Astrocyte (in vitro differentiated cells and primary cell): Measurements from ENCODE around the gene CARS2. TPM values are rescaled to one million over a fixed set of nuclear protein-coding genes. Genes with fewer than 3 reads are reported as not detected.

Source experiments
- DNase-seq: peaks from one replicate; pipeline ENCODE4 v3.0.0-alpha.2; 2010; ENCODE audit warnings: low read depth
- FAIRE-seq: peaks from 2 replicates; lab custom pipeline; 2011; peaks lifted over from hg19 to GRCh38; lab: Jason Lieb, UNC
- H2AFZ ChIP-seq: 2 replicates; pipeline ENCODE4 v1.6.0; 2012; ENCODE audit warnings: low read depth, low read length, inconsistent platforms
- H3K27ac ChIP-seq: 2 replicates; pipeline ENCODE4 v1.5.1; 2011; ENCODE audit warnings: low read depth, low read length, inconsistent platforms
- H3K27me3 ChIP-seq: 2 replicates; pipeline ENCODE4 v1.6.0; 2011; ENCODE audit warnings: low read length, inconsistent platforms; ENCODE audit not compliant: insufficient read depth
- H3K36me3 ChIP-seq: 2 replicates; pipeline ENCODE4 v1.5.1; 2011; ENCODE audit warnings: low read length, inconsistent platforms; ENCODE audit not compliant: insufficient read depth
- H3K4me1 ChIP-seq: 2 replicates; pipeline ENCODE4 v1.5.1; 2011; ENCODE audit warnings: low read length, inconsistent platforms; ENCODE audit not compliant: insufficient read depth
- H3K4me2 ChIP-seq: 2 replicates; pipeline ENCODE4 v1.6.0; 2012; ENCODE audit warnings: low read length, inconsistent platforms
- H3K4me3 ChIP-seq: 2 replicates; pipeline ENCODE4 v1.5.1; 2011; ENCODE audit warnings: low read depth, mild to moderate bottlenecking, low read length, inconsistent platforms; ENCODE audit not compliant: insufficient read depth
- H3K79me2 ChIP-seq: 2 replicates; pipeline ENCODE4 v1.6.0; 2012; ENCODE audit warnings: mild to moderate bottlenecking, low read length, inconsistent platforms; ENCODE audit not compliant: insufficient read depth
- H3K9ac ChIP-seq: 2 replicates; pipeline ENCODE4 v1.6.0; 2012; ENCODE audit warnings: mild to moderate bottlenecking, low read length, inconsistent platforms
- H3K9me3 ChIP-seq: 2 replicates; pipeline ENCODE4 v1.5.1; 2012; ENCODE audit warnings: low read depth, mild to moderate bottlenecking, low read length, inconsistent platforms; ENCODE audit not compliant: insufficient read depth
- H4K20me1 ChIP-seq: 2 replicates; pipeline ENCODE4 v1.6.0; 2012; ENCODE audit warnings: low read length, inconsistent platforms; ENCODE audit not compliant: insufficient read depth
- H3K27ac Mint-ChIP-seq: one replicate; pipeline ENCODE4 v1.8.0; 2021; ENCODE audit warnings: mild to moderate bottlenecking, mixed read lengths; ENCODE audit not compliant: unreplicated experiment
- H3K27me3 Mint-ChIP-seq: one replicate; pipeline ENCODE4 v1.8.0; 2021; ENCODE audit warnings: low read depth, mixed read lengths; ENCODE audit not compliant: unreplicated experiment
- H3K36me3 Mint-ChIP-seq: one replicate; pipeline ENCODE4 v1.8.0; 2021; ENCODE audit warnings: low read depth, mixed read lengths; ENCODE audit not compliant: unreplicated experiment
- H3K4me1 Mint-ChIP-seq: one replicate; pipeline ENCODE4 v1.8.0; 2021; ENCODE audit warnings: low read depth, mixed read lengths; ENCODE audit not compliant: unreplicated experiment
- H3K4me3 Mint-ChIP-seq: one replicate; pipeline ENCODE4 v1.8.0; 2021; ENCODE audit warnings: mild to moderate bottlenecking, moderate library complexity, mixed read lengths; ENCODE audit not compliant: unreplicated experiment
- H3K9me3 Mint-ChIP-seq: one replicate; pipeline ENCODE4 v1.8.0; 2021; ENCODE audit warnings: mild to moderate bottlenecking, mixed read lengths; ENCODE audit not compliant: unreplicated experiment
- CTCF ChIP-seq: IDR thresholded peaks from 2 replicates; pipeline ENCODE4 v1.5.1; 2011; ENCODE audit warnings: low read depth, mild to moderate bottlenecking, inconsistent platforms, low read length, moderate library complexity; ENCODE audit not compliant: insufficient read depth
- EZH2 ChIP-seq: IDR thresholded peaks from 2 replicates; pipeline ENCODE4 v1.6.1; 2012; ENCODE audit warnings: mild to moderate bottlenecking, low read length, inconsistent platforms; ENCODE audit not compliant: insufficient read depth
- total RNA-seq: library from RNA; stranded (reverse); gene quantifications from 2 replicates; pipeline ENCODE4 v1.2.1, GENCODE V29; 2021

CARS2 gene
- total RNA-seq, 1 donor from 2014 or later: 51.4 TPM

- peaks cover 3% of the 10 kb centered on the region for H3K4me1 ChIP-seq
- Mint-ChIP-seq H3K9me3 (no peaks in the 10 kb centered on the region), H3K27ac (no peak overlapping the region), H3K4me1 (peaks cover 6% of the 10 kb centered on the region), H3K36me3 (peaks cover 5% of the 10 kb centered on the region), H3K27me3 (no peaks in the 10 kb centered on the region), H3K4me3 (no peak overlapping the region)
- FAIRE-seq (no peak), DNase-seq (no peak)
- no peak overlapping the region for H3K4me3 ChIP-seq
- peaks cover 13% of the 10 kb centered on the region for H4K20me1 ChIP-seq
- H2AFZ ChIP-seq: no peak overlapping the region
- peaks cover 7% of the 10 kb centered on the region for H3K36me3 ChIP-seq
- H3K9me3 ChIP-seq: no peaks in the 10 kb centered on the region
- H3K79me2 ChIP-seq: no peaks in the 10 kb centered on the region
- no peaks in the 10 kb centered on the region for H3K27me3 ChIP-seq
- no peak overlapping the region for H3K27ac ChIP-seq
- no peak overlapping the region for H3K4me2 ChIP-seq
- TF ChIP-seq CTCF (no peak), EZH2 (no peak)
- no peak overlapping the region for H3K9ac ChIP-seq
Observed at GRCh38 chr13:110687736-110688135, 18.2 kb downstream of the CARS2 start.

GRCh38 chr13:110685305-110686020 is 20.5 kb downstream of the CARS2 start:
- H3K27me3 Mint-ChIP-seq: no peaks in the 10 kb centered on the region
- H3K9me3 ChIP-seq: no peaks in the 10 kb centered on the region
- H3K27me3 ChIP-seq: no peaks in the 10 kb centered on the region
- peaks cover 3% of the 10 kb centered on the region for H3K4me1 ChIP-seq
- FAIRE-seq: no peak
- H3K9ac ChIP-seq: no peak overlapping the region
- no peak overlapping the region for H2AFZ ChIP-seq
- peaks cover 3% of the 10 kb centered on the region for H3K9me3 Mint-ChIP-seq
- H3K36me3 Mint-ChIP-seq: peaks cover 12% of the 10 kb centered on the region
- no peak overlapping the region for H3K27ac Mint-ChIP-seq
- H3K4me3 Mint-ChIP-seq: no peak overlapping the region
- H3K4me2 ChIP-seq: no peak overlapping the region
- no peaks in the 10 kb centered on the region for H3K79me2 ChIP-seq
- no peak overlapping the region for H3K4me3 ChIP-seq
- peaks cover 10% of the 10 kb centered on the region for H4K20me1 ChIP-seq
- no peak for DNase-seq
- TF ChIP-seq CTCF: no peak
- TF ChIP-seq EZH2: no peak
- no peak overlapping the region for H3K27ac ChIP-seq
- H3K4me1 Mint-ChIP-seq: peaks cover 6% of the 10 kb centered on the region
- H3K36me3 ChIP-seq: peaks cover 12% of the 10 kb centered on the region

- Mint-ChIP-seq H3K4me1 (peaks cover 6% of the 10 kb centered on the region), H3K36me3 (peaks cover 13% of the 10 kb centered on the region), H3K9me3 (peaks cover 3% of the 10 kb centered on the region), H3K4me3 (no peak overlapping the region), H3K27me3 (no peaks in the 10 kb centered on the region), H3K27ac (no peak overlapping the region)
- H3K27me3 ChIP-seq: no peaks in the 10 kb centered on the region
- H4K20me1 ChIP-seq: peaks cover 10% of the 10 kb centered on the region
- TF ChIP-seq EZH2 (no peak), CTCF (no peak)
- H3K79me2 ChIP-seq: no peaks in the 10 kb centered on the region
- peaks cover 3% of the 10 kb centered on the region for H3K4me1 ChIP-seq
- no peak overlapping the region for H3K27ac ChIP-seq
- peaks cover 12% of the 10 kb centered on the region for H3K36me3 ChIP-seq
- no peak overlapping the region for H3K9ac ChIP-seq
- H3K9me3 ChIP-seq: no peaks in the 10 kb centered on the region
- H3K4me2 ChIP-seq: no peak overlapping the region
- FAIRE-seq (no peak), DNase-seq (no peak)
- no peak overlapping the region for H2AFZ ChIP-seq
- H3K4me3 ChIP-seq: no peak overlapping the region
Observed at GRCh38 chr13:110684388-110685056, 21.4 kb downstream of the CARS2 start.
